Stimulated activated CD4-positive, alpha-beta T cell treated with anti-CD3 and anti-CD28 coated beads, Interleukin-4, amount 100 ng/mL, for 24 hours (primary cell): ENCODE results near the gene ACKR2.
A peak's percentile ranks its signal among the peaks of the same experiment; 100 is the strongest.
"Not testable (repeated sequence)": the region's sequence is repeated elsewhere in the genome, so short reads cannot be mapped to it uniquely, and the experiment has no call there.

ENCODE experiments used
- DNase-seq: peaks from one replicate; pipeline ENCODE4 v3.0.0-alpha.2; 2020

Gene ACKR2

GRCh38 chr3:42864321-42864950 is 55.2 kb downstream of the ACKR2 start:
- DNase-seq = no peak

GRCh38 chr3:42865256-42865655 is 56.0 kb downstream of the ACKR2 start:
- no peak for DNase-seq

- DNase-seq = no peak
Observed at GRCh38 chr3:42867138-42867537, 57.9 kb downstream of the ACKR2 start.

DNA sequence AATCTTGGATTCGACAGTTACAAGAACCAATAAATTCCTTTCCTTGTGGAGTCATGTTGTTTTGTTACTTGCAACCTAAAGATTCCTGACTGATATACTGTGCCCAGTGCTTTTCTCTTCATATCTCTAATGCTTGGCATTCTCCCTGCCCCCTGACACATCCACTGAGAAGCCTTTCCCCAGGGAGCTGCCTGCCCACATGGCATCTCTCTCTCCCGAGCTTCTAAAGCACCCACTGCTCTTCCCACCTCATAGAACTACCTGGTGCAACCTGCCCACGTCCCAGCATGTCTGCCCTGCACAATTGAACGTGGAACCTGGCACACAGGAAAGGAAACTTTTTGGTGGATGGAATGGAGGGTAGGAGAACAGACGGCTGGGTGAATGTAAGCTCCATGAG is 59.6 kb downstream of the ACKR2 start:
- DNase-seq = no peak

DNA sequence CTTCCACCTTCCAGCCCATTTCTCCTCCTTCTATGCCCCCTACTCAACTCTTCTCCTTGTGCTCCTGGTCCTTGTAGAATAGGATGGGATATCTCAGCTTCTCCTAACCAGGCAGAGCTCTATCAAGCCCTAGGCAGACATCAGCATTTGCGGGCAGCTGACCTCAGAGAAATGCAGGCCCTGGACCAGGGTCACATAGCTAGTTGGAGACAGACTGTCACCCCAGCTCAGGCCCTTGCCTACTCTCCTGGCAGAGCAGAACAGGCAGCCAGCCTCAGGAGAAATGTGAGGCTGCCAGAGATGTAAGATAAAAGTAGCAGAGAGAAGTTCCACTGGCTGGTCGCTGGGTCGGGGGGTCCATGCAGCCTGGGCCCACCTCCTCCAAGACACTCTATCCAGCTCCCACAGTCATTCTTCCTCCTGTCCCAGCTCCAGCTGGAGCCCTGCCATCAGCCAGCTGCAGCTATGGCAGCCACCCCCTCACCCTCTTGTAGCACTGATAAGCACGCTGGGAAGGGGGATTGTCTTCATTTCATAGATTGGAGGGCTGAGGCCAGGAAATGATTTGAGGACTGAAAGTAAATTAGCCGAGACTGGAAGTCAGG is 62.4 kb downstream of the ACKR2 start:
- DNase-seq = no peak

GRCh38 chr3:42872718-42873117 is 63.5 kb downstream of the ACKR2 start:
- DNase-seq = no peak

- DNase-seq = no peak
Observed at GRCh38 chr3:42873221-42873982, 64.2 kb downstream of the ACKR2 start.

DNA sequence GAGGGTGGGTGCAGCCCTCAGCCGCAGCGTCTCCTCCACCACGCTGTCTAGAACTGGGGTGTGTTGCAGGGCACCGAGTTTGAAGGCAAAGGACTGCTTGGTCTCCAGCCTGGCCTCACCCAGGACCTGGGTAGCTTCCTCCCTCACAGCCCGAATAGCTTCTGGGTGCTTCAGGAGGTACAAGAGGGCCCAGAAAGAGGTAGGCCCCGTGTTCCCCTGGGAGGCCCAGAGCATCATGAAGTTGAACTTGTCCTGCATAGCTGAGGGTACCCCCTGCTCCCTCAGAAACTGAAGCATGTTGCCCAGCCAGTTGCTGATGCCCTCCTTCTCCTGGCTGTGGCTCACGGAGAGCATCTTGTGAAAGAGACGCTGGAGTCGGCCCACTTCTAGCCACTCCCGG is 65.5 kb downstream of the ACKR2 start:
- DNase-seq = no peak

DNA sequence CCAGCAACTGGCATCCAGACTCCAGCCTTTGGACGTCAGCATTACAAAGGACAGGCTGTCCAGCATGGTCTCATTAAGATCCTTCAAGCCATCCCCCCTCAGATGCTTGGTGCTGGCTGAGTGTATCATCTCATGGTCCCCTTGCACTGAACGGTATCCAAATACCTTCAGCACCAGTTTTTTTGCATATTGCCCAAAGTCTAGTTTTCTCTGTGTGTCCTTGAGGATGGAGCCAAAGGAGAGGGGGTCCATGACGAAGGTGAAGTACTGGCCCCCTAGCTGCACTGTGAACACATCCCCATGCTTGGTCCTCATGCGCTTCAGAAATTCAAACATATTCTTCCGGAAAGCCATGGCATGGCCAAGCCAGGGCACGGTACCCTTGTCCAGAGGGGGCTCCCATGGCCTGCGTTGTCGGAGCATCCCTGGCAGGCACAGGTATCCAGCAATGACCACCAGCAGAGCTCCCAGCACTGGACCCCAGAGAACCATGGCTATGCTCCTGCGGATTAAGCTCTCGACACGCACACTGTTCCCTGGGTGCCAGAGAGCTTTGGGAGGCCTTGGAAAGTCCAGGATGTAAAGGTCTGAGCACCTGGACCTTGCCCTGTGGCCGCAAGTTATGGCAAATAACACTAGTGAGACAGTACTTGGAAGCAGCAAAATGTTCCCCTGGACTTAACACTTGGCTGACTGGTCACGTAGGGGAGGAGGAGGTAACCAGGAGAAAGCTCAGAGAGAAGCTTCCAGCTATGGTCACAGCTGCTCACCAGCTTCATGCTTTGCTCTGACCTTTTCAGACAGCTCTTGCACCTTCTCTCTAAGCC is 66.3 kb downstream of the ACKR2 start, which contains the start of gene CYP8B1:
Gene CYP8B1, minus strand, starts transcription at position 555 of the 827 bp plus-strand sequence. Its CDS starts 63 bp downstream, at position 492.
- DNase-seq = no peak

DNA sequence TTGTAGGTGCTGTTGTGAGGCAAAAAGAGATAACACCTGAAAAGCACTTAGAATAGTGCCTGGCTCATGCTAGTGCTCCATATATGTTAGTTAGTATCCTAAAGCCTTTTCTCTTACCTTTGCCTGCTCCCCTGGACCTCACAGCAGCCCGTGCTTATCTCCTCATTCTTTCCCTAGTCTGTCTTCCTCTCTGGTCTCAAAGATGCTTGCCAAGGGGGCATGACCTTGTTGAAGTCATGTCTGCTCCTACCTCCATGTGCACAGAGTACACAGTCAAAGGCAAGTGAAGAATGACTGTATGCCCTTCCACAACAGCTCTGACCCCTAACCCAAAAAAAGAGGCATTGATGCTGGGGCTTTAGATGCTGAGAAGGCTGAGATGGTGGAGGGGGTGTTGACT is 67.2 kb downstream of the ACKR2 start:
- DNase-seq = no peak

DNA sequence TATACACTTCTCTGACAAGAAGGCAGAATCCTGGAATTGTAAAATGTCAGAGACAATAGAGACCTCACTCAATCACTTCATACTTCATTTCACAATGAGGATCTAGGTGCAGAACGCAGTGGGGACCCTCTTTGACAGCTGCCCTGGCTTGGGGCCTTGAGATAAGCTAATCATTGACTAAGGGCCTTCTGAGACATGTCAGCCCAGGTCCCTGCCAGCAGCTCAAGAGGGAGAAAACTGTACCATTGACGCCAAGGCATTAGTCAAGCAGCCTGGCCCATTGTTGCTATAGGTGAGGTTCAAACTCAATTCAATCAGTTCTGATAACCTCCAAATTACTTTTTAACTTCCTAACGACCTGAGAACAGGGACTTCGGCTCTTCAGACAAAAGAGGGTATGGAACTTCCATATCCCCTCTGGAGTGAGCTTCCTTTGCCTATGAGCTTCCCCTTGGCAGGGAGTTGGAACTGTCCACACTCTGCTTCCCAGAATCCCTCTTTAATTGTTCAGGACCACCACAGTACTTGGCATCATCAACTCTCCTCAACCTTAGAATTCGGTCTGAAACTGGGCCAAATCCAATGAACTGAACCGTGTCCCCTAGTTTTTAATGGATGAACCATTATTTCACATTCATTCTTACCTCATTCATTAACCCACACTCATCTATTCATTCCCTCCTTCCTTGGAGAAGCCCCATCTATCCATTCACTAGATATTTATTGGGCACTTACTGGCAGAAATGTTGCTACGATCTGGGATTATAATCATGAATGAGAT is 67.9 kb downstream of the ACKR2 start:
- DNase-seq = no peak

DNA sequence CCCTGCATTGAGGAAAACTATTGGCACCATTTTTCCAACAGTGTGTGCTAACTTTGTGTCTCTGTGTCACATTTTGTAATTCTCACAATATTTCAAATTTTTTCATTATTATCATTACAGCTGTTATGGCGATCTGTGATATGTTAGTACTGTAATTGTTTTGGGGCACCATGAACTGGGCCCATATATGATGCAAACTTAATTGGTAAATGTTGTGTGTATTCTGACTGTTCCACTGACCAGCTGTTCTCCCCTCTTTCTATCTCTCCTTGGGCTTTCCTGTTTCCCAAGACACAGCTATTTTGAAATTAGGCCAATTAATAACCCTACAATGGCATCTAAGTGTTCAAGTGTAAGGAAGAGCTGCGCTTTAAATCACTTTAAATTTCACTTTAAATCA is 68.6 kb downstream of the ACKR2 start:
- DNase-seq = no peak

DNA sequence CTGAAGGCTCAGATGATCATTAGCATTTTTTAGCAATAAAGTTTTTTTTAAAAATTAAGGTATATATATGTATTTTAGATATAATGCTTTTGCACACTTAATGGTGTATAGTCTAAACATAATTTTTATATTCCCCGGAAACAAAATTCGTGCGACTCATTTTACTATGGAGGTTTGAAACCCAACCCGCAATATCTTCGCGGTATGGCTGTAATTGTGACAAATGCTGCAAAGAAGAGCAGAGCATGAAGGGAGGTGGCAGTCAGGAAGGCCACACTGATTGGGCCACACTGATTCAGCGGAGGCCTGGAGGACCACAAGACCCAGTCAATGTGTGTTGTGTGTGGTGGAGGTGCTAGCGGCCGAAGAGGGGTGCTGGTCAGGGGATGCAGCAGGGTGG is 70.9 kb downstream of the ACKR2 start:
- DNase-seq = no peak

GRCh38 chr3:42880601-42881451 is 71.6 kb downstream of the ACKR2 start:
- DNase-seq = peak; percentile 88

- not testable (repeated sequence) for DNase-seq
Observed at GRCh38 chr3:42883251-42883930, 74.1 kb downstream of the ACKR2 start.

DNA sequence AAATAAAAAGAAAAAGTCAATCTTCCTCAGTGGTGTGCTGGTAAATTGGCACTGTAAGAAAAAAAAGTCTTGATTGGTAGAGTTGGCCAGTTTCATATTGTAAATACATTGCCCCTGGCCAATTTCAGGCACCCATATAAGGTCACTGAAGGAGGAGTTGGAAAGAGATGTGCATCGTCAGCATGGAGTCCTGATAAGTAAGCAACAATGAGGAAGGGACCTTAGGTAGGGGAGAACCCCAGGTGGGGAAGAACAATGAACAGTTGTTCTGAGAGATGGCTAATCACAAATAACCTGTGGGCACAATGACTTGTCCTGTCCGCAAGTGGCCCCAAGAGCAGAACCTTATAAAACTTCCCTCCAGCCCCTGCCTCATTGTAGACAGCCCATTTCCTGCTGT is 75.1 kb downstream of the ACKR2 start:
- DNase-seq = no peak

DNA sequence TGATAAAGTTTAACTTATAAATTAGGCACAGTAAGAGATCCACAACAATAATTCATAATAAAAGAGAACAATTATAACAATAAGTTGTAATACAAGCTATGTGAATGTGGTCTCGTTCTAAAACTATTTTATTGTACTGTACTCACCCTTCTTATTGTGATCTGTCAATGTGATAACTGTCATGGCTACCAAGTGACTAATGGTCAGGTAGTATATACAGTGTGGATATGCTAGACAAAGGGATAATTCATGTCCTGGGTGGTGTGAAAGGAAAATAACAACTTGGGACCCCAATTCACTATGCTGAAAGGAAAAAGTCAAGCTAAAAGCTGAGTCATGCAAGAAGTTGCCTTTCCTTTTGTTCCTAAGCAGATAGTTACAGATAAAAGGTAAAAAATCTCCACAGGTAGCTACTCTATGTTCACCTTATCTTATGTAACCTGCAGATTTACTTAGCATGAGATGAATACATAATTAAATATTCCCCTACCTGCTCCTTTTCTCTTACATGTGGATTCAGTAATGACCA is 77.1 kb downstream of the ACKR2 start:
- no peak for DNase-seq

DNA sequence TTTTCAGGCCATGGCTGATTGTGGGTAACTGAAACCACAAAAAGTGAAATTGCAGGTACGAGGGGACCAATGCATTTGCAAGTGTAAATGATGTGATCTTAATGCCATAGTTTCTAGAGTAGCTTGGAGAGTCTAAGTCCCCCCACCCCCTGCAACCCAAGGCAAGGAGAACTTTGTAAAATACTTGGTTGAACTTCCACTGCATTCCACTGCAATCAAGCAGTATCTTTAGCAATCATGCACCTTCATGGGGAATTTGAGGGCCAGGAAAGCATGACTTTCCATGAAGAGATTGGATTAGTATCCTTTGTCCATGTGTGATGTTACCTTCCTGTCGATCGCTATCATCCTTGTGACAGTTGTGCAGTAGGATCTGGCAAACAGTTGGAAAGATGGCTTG is 77.8 kb downstream of the ACKR2 start:
- no peak for DNase-seq

DNA sequence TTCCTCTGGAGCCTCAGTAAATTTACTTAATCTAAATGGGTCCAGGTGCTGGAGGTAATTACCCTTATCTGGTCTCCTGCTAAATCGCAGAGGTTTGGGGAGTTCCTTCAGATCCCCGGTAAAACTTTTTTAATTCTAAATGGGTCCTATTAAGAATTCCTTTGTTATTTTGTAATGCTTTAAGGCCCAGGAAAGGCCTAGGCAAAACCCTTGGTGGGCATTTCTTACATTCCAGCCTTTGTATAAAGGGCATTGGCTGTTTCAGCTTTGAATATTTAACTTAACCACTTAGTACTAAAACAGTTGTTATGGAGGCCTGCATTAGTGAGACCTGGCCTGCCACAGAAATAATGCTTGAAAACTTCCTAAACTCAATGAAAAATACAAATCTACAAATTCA is 81.8 kb downstream of the ACKR2 start:
- DNase-seq = no peak

GRCh38 chr3:42892169-42892568 is 82.9 kb downstream of the ACKR2 start:
- no peak for DNase-seq

- no peak for DNase-seq
Observed at GRCh38 chr3:42892807-42893206, 83.6 kb downstream of the ACKR2 start.
